Activated CD4-positive, alpha-beta T cell treated with anti-CD3 and anti-CD28 coated beads, Interleukin-2, amount 10 ng/mL, durations not matched to agents 7 days and 5 days (primary cell): ENCODE data around the gene SLC38A9. TPM values are rescaled to one million over a fixed set of nuclear protein-coding genes. Genes with fewer than 3 reads are reported as not detected.
"Not testable (repeated sequence)": the region's sequence is repeated elsewhere in the genome, so short reads cannot be mapped to it uniquely, and the experiment has no call there.

ENCODE experiments used
- CTCF ChIA-PET: fragments of 350-600 bp; sonication (Branson Sonifier 250); formaldehyde crosslinking; loops from one replicate; lab custom pipeline; 2021; ENCODE audit warnings: antibody characterized with exemption; lab: Charles Lee
- POLR2A ChIA-PET: fragments of 350-600 bp; sonication (Branson Sonifier 250); formaldehyde crosslinking; loops from one replicate; lab custom pipeline; 2021; ENCODE audit warnings: antibody characterized with exemption; lab: Charles Lee
- DNase-seq: peaks from one replicate; pipeline ENCODE4 v3.0.0-alpha.2; 2020
- H3K27ac Mint-ChIP-seq: one replicate; pipeline ENCODE4 v1.8.0; 2021; ENCODE audit warnings: mild to moderate bottlenecking, moderate library complexity, mixed read lengths
- H3K27me3 Mint-ChIP-seq: one replicate; pipeline ENCODE4 v1.8.0; 2021; ENCODE audit warnings: mixed read lengths
- H3K36me3 Mint-ChIP-seq: one replicate; pipeline ENCODE4 v1.8.0; 2021; ENCODE audit warnings: low read depth, mixed read lengths
- H3K4me1 Mint-ChIP-seq: one replicate; pipeline ENCODE4 v1.8.0; 2021; ENCODE audit warnings: mixed read lengths
- H3K4me3 Mint-ChIP-seq: one replicate; pipeline ENCODE4 v1.8.0; 2021; ENCODE audit warnings: mild to moderate bottlenecking, moderate library complexity, mixed read lengths
- H3K9me3 Mint-ChIP-seq: one replicate; pipeline ENCODE4 v1.8.0; 2021; ENCODE audit warnings: mixed read lengths
- total RNA-seq, 2 experiments: library from RNA; stranded (reverse); gene quantifications; one replicate each; pipeline ENCODE4 v1.2.3, GENCODE V29; 2021

SLC38A9 gene
- total RNA-seq, 2 experiments from 2014 or later: 26.6 to 29.0 TPM

- Mint-ChIP-seq H3K4me1 (no peaks in the 10 kb centered on the region), H3K27ac (no peak overlapping the region), H3K4me3 (no peak overlapping the region), H3K36me3 (no peaks in the 10 kb centered on the region), H3K9me3 (peaks cover 3% of the 10 kb centered on the region), H3K27me3 (peaks cover 12% of the 10 kb centered on the region)
- ChIA-PET POLR2A (no interaction called here), CTCF (interaction anchor here (0.6 kb wide), 1 partner anchor 350 kb away, joined by 3 read pairs; no protein-coding TSS in a partner anchor)
- DNase-seq: no peak
Measured at GRCh38 chr5:55731848-55732247, 19.7 kb upstream of the SLC38A9 start.

GRCh38 chr5:55724281-55724680, 12.2 kb upstream of the SLC38A9 start:
- H3K4me1 Mint-ChIP-seq: peaks cover 10% of the 10 kb centered on the region
- CTCF ChIA-PET: no interaction called here
- POLR2A ChIA-PET: no interaction called here
- H3K9me3 Mint-ChIP-seq: no peaks in the 10 kb centered on the region
- peaks cover 12% of the 10 kb centered on the region for H3K27me3 Mint-ChIP-seq
- DNase-seq: no peak
- no peak overlapping the region for H3K27ac Mint-ChIP-seq
- no peak overlapping the region for H3K4me3 Mint-ChIP-seq
- H3K36me3 Mint-ChIP-seq: no peaks in the 10 kb centered on the region

GRCh38 chr5:55720188-55720703, 8.1 kb upstream of the SLC38A9 start:
- no peak for DNase-seq
- ChIA-PET POLR2A (no interaction called here), CTCF (interaction anchor here (0.6 to 1.1 kb wide), 3 partner anchors 24 to 1554 kb away, joined by 3 read pairs; no protein-coding TSS in a partner anchor)
- Mint-ChIP-seq H3K27me3 (peaks cover 16% of the 10 kb centered on the region), H3K4me3 (no peak overlapping the region), H3K9me3 (peaks cover 13% of the 10 kb centered on the region), H3K36me3 (peaks cover 9% of the 10 kb centered on the region), H3K4me1 (peaks cover 10% of the 10 kb centered on the region), H3K27ac (no peak overlapping the region)

- POLR2A ChIA-PET, H3K36me3 Mint-ChIP-seq: not testable (repeated sequence)
- H3K9me3 Mint-ChIP-seq: peaks cover 13% of the 10 kb centered on the region
Measured at GRCh38 chr5:55719026-55719425, 6.9 kb upstream of the SLC38A9 start.

GRCh38 chr5:55715519-55716078, 3.5 kb upstream of the SLC38A9 start:
- H3K36me3 Mint-ChIP-seq: peaks cover 15% of the 10 kb centered on the region
- H3K4me1 Mint-ChIP-seq: peaks cover 18% of the 10 kb centered on the region
- peaks cover 9% of the 10 kb centered on the region for H3K27me3 Mint-ChIP-seq
- H3K9me3 Mint-ChIP-seq: peaks cover 13% of the 10 kb centered on the region
- no peak overlapping the region for H3K27ac Mint-ChIP-seq
- no peak for DNase-seq
- ChIA-PET CTCF (no interaction called here), POLR2A (no interaction called here)
- H3K4me3 Mint-ChIP-seq: no peak overlapping the region

More at GRCh38 chr5:55719026-55719425, 6.9 kb upstream of the SLC38A9 start:
- H3K4me1 Mint-ChIP-seq, DNase-seq, H3K4me3 Mint-ChIP-seq, CTCF ChIA-PET, H3K27ac Mint-ChIP-seq: not testable (repeated sequence)
- H3K27me3 Mint-ChIP-seq: peaks cover 17% of the 10 kb centered on the region

- H3K27me3 Mint-ChIP-seq: peaks cover 5% of the 10 kb centered on the region
- ChIA-PET POLR2A (no interaction called here), CTCF (no interaction called here)
- DNase-seq: no peak
- no peak overlapping the region for H3K27ac Mint-ChIP-seq
- H3K36me3 Mint-ChIP-seq: peaks cover 17% of the 10 kb centered on the region
- no peak overlapping the region for H3K4me3 Mint-ChIP-seq
- H3K9me3 Mint-ChIP-seq: peaks cover 13% of the 10 kb centered on the region
- H3K4me1 Mint-ChIP-seq: peaks cover 18% of the 10 kb centered on the region
Measured at GRCh38 chr5:55714749-55715148, 2.6 kb upstream of the SLC38A9 start.

GRCh38 chr5:55714339-55714738, 2.2 kb upstream of the SLC38A9 start:
- POLR2A ChIA-PET: no interaction called here
- Mint-ChIP-seq H3K27me3 (peaks cover 5% of the 10 kb centered on the region), H3K4me3 (no peak overlapping the region), H3K27ac (no peak overlapping the region), H3K4me1 (peaks cover 18% of the 10 kb centered on the region), H3K9me3 (peaks cover 13% of the 10 kb centered on the region), H3K36me3 (peaks cover 17% of the 10 kb centered on the region)
- no peak for DNase-seq
- CTCF ChIA-PET: no interaction called here

- H3K4me3 Mint-ChIP-seq: no peak overlapping the region
- ChIA-PET CTCF (interaction anchor here (0.9 kb wide), 1 partner anchor 8 kb away, joined by 3 read pairs; no protein-coding TSS in a partner anchor), POLR2A (no interaction called here)
- H3K9me3 Mint-ChIP-seq: peaks cover 10% of the 10 kb centered on the region
- peaks cover 21% of the 10 kb centered on the region for H3K4me1 Mint-ChIP-seq
- H3K36me3 Mint-ChIP-seq: peaks cover 18% of the 10 kb centered on the region
- H3K27me3 Mint-ChIP-seq: peaks cover 5% of the 10 kb centered on the region
- H3K27ac Mint-ChIP-seq: no peak overlapping the region
- no peak for DNase-seq
Measured at GRCh38 chr5:55713871-55714270, 1.7 kb upstream of the SLC38A9 start.

- Mint-ChIP-seq H3K9me3 (peaks cover 2% of the 10 kb centered on the region), H3K4me3 (peak overlapping the region; percentile 95), H3K27ac (peak overlapping the region; percentile 87), H3K27me3 (peaks cover 5% of the 10 kb centered on the region), H3K36me3 (peaks cover 24% of the 10 kb centered on the region), H3K4me1 (peaks cover 29% of the 10 kb centered on the region)
- ChIA-PET POLR2A (interaction anchor here (0.6 kb wide), 1 partner anchor 47 kb away, joined by 4 read pairs; no protein-coding TSS in a partner anchor), CTCF (interaction anchor here (0.6 kb wide), 1 partner anchor 225 kb away, joined by 3 read pairs; no protein-coding TSS in a partner anchor)
- no peak for DNase-seq
Measured at GRCh38 chr5:55711507-55712022, 559 bp downstream of the SLC38A9 start.

GRCh38 chr5:55708732-55709131, 3.4 kb downstream of the SLC38A9 start:
- ChIA-PET CTCF (no interaction called here), POLR2A (no interaction called here)
- no peak for DNase-seq
- H3K27ac Mint-ChIP-seq: no peak overlapping the region
- H3K9me3 Mint-ChIP-seq: no peaks in the 10 kb centered on the region
- no peaks in the 10 kb centered on the region for H3K27me3 Mint-ChIP-seq
- peaks cover 28% of the 10 kb centered on the region for H3K36me3 Mint-ChIP-seq
- H3K4me1 Mint-ChIP-seq: peaks cover 28% of the 10 kb centered on the region
- H3K4me3 Mint-ChIP-seq: no peak overlapping the region

- CTCF ChIA-PET: interaction anchor here (0.9 to 1.2 kb wide), 3 partner anchors 7 to 337 kb away, joined by 3 to 4 read pairs (median 3); no protein-coding TSS in a partner anchor
- Mint-ChIP-seq H3K27me3 (no peaks in the 10 kb centered on the region), H3K4me1 (peaks cover 21% of the 10 kb centered on the region), H3K36me3 (peaks cover 35% of the 10 kb centered on the region), H3K4me3 (no peak overlapping the region), H3K27ac (no peak overlapping the region), H3K9me3 (no peaks in the 10 kb centered on the region)
- POLR2A ChIA-PET: no interaction called here
- DNase-seq: no peak
Measured at GRCh38 chr5:55706230-55706629, 5.9 kb downstream of the SLC38A9 start.

- Mint-ChIP-seq H3K4me3 (no peak overlapping the region), H3K27ac (no peak overlapping the region), H3K4me1 (peaks cover 18% of the 10 kb centered on the region), H3K9me3 (no peaks in the 10 kb centered on the region), H3K27me3 (no peaks in the 10 kb centered on the region), H3K36me3 (peaks cover 29% of the 10 kb centered on the region)
- CTCF ChIA-PET: no interaction called here
- DNase-seq: no peak
- POLR2A ChIA-PET: no interaction called here
Measured at GRCh38 chr5:55702598-55703345, 9.4 kb downstream of the SLC38A9 start.
